Adrenal gland (tissue), 5 donors: ENCODE results near the gene NKAIN2.

ENCODE experiments used
- CTCF ChIP-seq, 6 experiments: fragments of 450-650 bp in 4 of 6; fragments of 200-600 bp in 2 of 6; sonication (generic) in 1 of 6; IDR thresholded peaks; 1 replicate in 5 of 6; 2 replicates in 1 of 6; pipeline versions ENCODE4 v1.5.1 to v1.8.0; 2016 to 2021; ENCODE audit warnings: antibody characterized with exemption in 6 of 6, mild to moderate bottlenecking in 2 of 6, moderate library complexity in 1 of 6
- POLR2A ChIP-seq, 2 donors: fragments of 450-650 bp; IDR thresholded peaks; one replicate each; pipeline ENCODE4 v1.6.1; 2017; ENCODE audit warnings: antibody characterized with exemption in 2 of 2, mild to moderate bottlenecking in 2 of 2, moderate library complexity in 1 of 2
- donor health status: DM: no; HTN: no; CAD: no.

DNA sequence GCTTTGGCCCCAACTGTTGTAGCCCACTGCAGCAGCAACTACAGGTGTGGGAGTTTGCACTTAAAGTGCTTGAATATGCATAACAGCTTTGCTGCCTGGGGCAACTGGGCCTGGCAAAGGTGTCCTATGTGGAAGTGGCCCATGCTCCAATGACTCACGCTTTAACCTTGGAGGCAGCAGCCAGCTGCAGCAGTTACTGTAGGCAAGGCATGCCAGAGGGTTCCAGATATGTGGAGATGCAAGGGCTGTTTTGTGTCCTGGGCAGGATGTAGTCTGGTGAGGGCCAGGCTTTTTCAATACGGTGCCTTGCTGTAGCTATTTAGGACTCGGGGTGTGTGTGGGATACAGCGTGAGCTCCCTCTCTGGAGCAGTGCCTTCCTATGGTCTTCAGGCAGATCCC is 150.3 kb downstream of the NKAIN2 start:
- TF ChIP-seq POLR2A (IDR thresholded peaks at IDR 0.05) (no peak), CTCF (IDR thresholded peaks at IDR 0.05) (no peak)
